HCT116 (cell line): Measurements from ENCODE around the gene ADAMTS4. TPM values are rescaled to one million over a fixed set of nuclear protein-coding genes. Genes with fewer than 3 reads are reported as not detected.

Experiments
- ATAC-seq: fragments of 200-7000 bp; cut with Tn5 transposase; 2 replicates; pipeline ENCODE4 v1.9.1; 2020; ENCODE audit warnings: mild to moderate bottlenecking, moderate library complexity
- BruUV-seq: library from RNA; stranded (reverse); fragments of 400-500 nt; replicated peaks from 2 replicates; lab custom pipeline; 2021; lab: Mats Ljungman, UMichigan
- CTCF ChIA-PET: fragments of 300-600 bp; sonication (Branson Sonifier 250); formaldehyde crosslinking; loops from one replicate; lab custom pipeline; 2021; ENCODE audit warnings: antibody characterized with exemption; lab: Charles Lee
- POLR2A ChIA-PET: fragments of 300-600, 350-600 bp; sonication (Branson Sonifier 250); formaldehyde crosslinking; loops from one replicate; lab custom pipeline; 2021; ENCODE audit warnings: antibody characterized with exemption; lab: Charles Lee
- RAD21 ChIA-PET, 2 experiments: fragments of 300-600 bp; sonication (Branson Sonifier 250); formaldehyde crosslinking; loops; one replicate each; lab custom pipeline; 2023; ENCODE audit warnings: low total read pairs in 2 of 2; ENCODE audit not compliant: uncharacterized antibody in 2 of 2, unreplicated experiment in 2 of 2, low non-redundant PET in 1 of 2; lab: Charles Lee
- DNase-seq: peaks from one replicate; pipeline ENCODE4 v3.0.0-alpha.2; 2010; ENCODE audit warnings: low read depth, low spot score
- H2AFZ ChIP-seq: fragments of 200-600 bp; shearing (Covaris generic), sonication (generic); 2 replicates; pipeline ENCODE4 v1.6.1; 2017; ENCODE audit warnings: low read depth, mixed run types, mixed read lengths, antibody characterized with exemption, low read length; ENCODE audit not compliant: poor library complexity, severe bottlenecking
- H3K27ac ChIP-seq: 2 replicates; pipeline ENCODE4 v1.5.1; 2012; ENCODE audit warnings: low read depth, low read length
- H3K27me3 ChIP-seq: fragments of 200-600 bp; sonication (generic); 2 replicates; pipeline ENCODE4 v1.6.1; 2016; ENCODE audit warnings: mixed run types, low read length, mixed read lengths; ENCODE audit not compliant: insufficient read depth
- H3K36me3 ChIP-seq, 2 experiments: fragments of 200-500 bp in 1 of 2; fragments of 200-600 bp in 1 of 2; sonication (Bioruptor generic) in 1 of 2; sonication (generic) in 1 of 2; 2 replicates each; pipeline versions ENCODE4 v1.5.1 to v1.6.1; 2014 to 2016; ENCODE audit warnings: low read length in 2 of 2, inconsistent platforms in 1 of 2, mixed read lengths in 1 of 2, mixed run types in 1 of 2; ENCODE audit not compliant: insufficient read depth in 2 of 2, control insufficient read depth in 1 of 2
- H3K4me1 ChIP-seq, 2 experiments: fragments of 200-600 bp in 1 of 2; sonication (generic) in 1 of 2; 2 replicates each; pipeline versions ENCODE4 v1.5.1 to v1.6.1; 2012 to 2017; ENCODE audit warnings: low read length in 2 of 2, inconsistent platforms in 1 of 2, mild to moderate bottlenecking in 1 of 2, mixed read lengths in 1 of 2, mixed run types in 1 of 2, moderate library complexity in 1 of 2; ENCODE audit not compliant: insufficient read depth in 2 of 2, control insufficient read depth in 1 of 2
- H3K4me2 ChIP-seq: fragments of 200-600 bp; sonication (generic); 2 replicates; pipeline ENCODE4 v1.6.1; 2017; ENCODE audit warnings: mixed run types, low read length, mixed read lengths
- H3K4me3 ChIP-seq, 2 experiments: fragments of 200-600 bp in 1 of 2; sonication (generic) in 1 of 2; replicated peaks in 1 of 2; 2 replicates each; pipeline ENCODE4 v1.5.1; 2011 to 2016; ENCODE audit warnings: low read length in 2 of 2, control low read depth in 1 of 2, low read depth in 1 of 2, mild to moderate bottlenecking in 1 of 2, mixed read lengths in 1 of 2, mixed run types in 1 of 2
- H3K79me2 ChIP-seq: fragments of 200-600 bp; sonication (generic); 2 replicates; pipeline ENCODE4 v1.6.1; 2017; ENCODE audit warnings: mild to moderate bottlenecking, mixed run types, low read length, moderate library complexity, mixed read lengths; ENCODE audit not compliant: insufficient read depth
- H3K9ac ChIP-seq: fragments of 200-600 bp; sonication (generic); 2 replicates; pipeline ENCODE4 v1.6.1; 2016; ENCODE audit warnings: low read length, mixed read lengths
- H3K9me2 ChIP-seq: fragments of 200-600 bp; sonication (generic), shearing (Covaris generic); 2 replicates; pipeline ENCODE4 v1.6.1; 2017; ENCODE audit warnings: mixed run types, mild to moderate bottlenecking, moderate library complexity; ENCODE audit not compliant: insufficient read depth
- H3K9me3 ChIP-seq, 2 experiments: fragments of 200-500 bp in 1 of 2; fragments of 200-600 bp in 1 of 2; sonication (Bioruptor generic) in 1 of 2; sonication (generic) in 1 of 2; 2 replicates each; pipeline ENCODE4 v1.6.1; 2014 to 2017; ENCODE audit warnings: low read length in 2 of 2, mixed read lengths in 2 of 2, inconsistent platforms in 1 of 2, low read depth in 1 of 2, mild to moderate bottlenecking in 1 of 2, mixed run types in 1 of 2, moderate library complexity in 1 of 2; ENCODE audit not compliant: control insufficient read depth in 1 of 2, insufficient read depth in 1 of 2
- H4K20me1 ChIP-seq: fragments of 200-600 bp; sonication (generic), shearing (Covaris generic); 2 replicates; pipeline ENCODE4 v1.6.1; 2017; ENCODE audit warnings: mixed run types, mild to moderate bottlenecking, moderate library complexity; ENCODE audit not compliant: insufficient read depth
- ATF3 ChIP-seq: IDR thresholded peaks from 2 replicates; pipeline ENCODE4 v1.6.1; 2012
- EGR1 ChIP-seq: IDR thresholded peaks from 2 replicates; pipeline ENCODE4 v1.6.1; 2012; ENCODE audit warnings: low read depth
- ELF1 ChIP-seq: IDR thresholded peaks from 2 replicates; pipeline ENCODE4 v1.6.1; 2012; ENCODE audit warnings: low read depth, borderline replicate concordance
- EZH2phosphoT487 ChIP-seq: fragments of 200-600 bp; IDR thresholded peaks from 2 replicates; pipeline ENCODE4 v1.6.1; 2018; ENCODE audit warnings: antibody characterized with exemption, borderline replicate concordance
- FOSL1 ChIP-seq: IDR thresholded peaks from 2 replicates; pipeline ENCODE4 v1.6.1; 2012; ENCODE audit warnings: low read depth
- JUND ChIP-seq: IDR thresholded peaks from 2 replicates; pipeline ENCODE4 v1.6.1; 2012
- RAD21 ChIP-seq: IDR thresholded peaks from 2 replicates; pipeline ENCODE4 v1.6.1; 2012; ENCODE audit warnings: low read depth, mild to moderate bottlenecking
- SIN3A ChIP-seq: IDR thresholded peaks from 2 replicates; pipeline ENCODE4 v1.6.1; 2012; ENCODE audit warnings: low read depth
- SRF ChIP-seq: IDR thresholded peaks from 2 replicates; pipeline ENCODE4 v1.6.1; 2012; ENCODE audit warnings: low read depth
- TCF7L2 ChIP-seq: IDR thresholded peaks from 2 replicates; pipeline ENCODE4 v1.7.0; 2011; ENCODE audit warnings: borderline replicate concordance, inconsistent platforms; ENCODE audit not compliant: insufficient read depth, insufficient read length; ENCODE audit errors: extremely low read depth
- ZBTB33 ChIP-seq: IDR thresholded peaks from 2 replicates; pipeline ENCODE4 v1.6.1; 2011; ENCODE audit warnings: mild to moderate bottlenecking, low read length, moderate library complexity; ENCODE audit not compliant: insufficient replicate concordance; ENCODE audit errors: extremely low read depth
- intact Hi-C: fragments of 100-400 bp; cut with micrococcal nuclease; formaldehyde crosslinking; loops from 2 replicates; pipeline ENCODE4 v1.10.0; 2022
- total RNA-seq: library from RNA; stranded (reverse); gene quantifications from one replicate; pipeline ENCODE4 v1.2.1, GENCODE V29; 2021; ENCODE audit not compliant: unreplicated experiment
- TF ChIP-seq, protein P1 (sequence below), 3 experiments: fragments of 200-600 bp in 1 of 3; sonication (generic) in 1 of 3; IDR thresholded peaks in 2 of 3; conservative IDR thresholded peaks in 1 of 3; 2 replicates each; pipeline ENCODE4 v1.5.1; 2012 to 2017; ENCODE audit warnings: low read depth in 2 of 3, low read length in 2 of 3, antibody characterized with exemption in 1 of 3, borderline replicate concordance in 1 of 3, control low read depth in 1 of 3, mild to moderate bottlenecking in 1 of 3, mixed read lengths in 1 of 3, mixed run types in 1 of 3, moderate library complexity in 1 of 3; ENCODE audit not compliant: insufficient read depth in 1 of 3

Gene ADAMTS4
- total RNA-seq, 1 experiment from 2014 or later: not detected

- Histone ChIP-seq H3K4me3 (no peak overlapping the region), H3K4me1 (peaks cover under 1 to 1% of the 10 kb centered on the region in 2 experiments; a peak in 3 of 4 replicates), H3K27me3 (no peaks in the 10 kb centered on the region)
- TF ChIP-seq JUND (no peak), FOSL1 (no peak), TCF7L2 (peak; percentile 46), EGR1 (no peak)
- TF ChIP-seq, protein P1, sequence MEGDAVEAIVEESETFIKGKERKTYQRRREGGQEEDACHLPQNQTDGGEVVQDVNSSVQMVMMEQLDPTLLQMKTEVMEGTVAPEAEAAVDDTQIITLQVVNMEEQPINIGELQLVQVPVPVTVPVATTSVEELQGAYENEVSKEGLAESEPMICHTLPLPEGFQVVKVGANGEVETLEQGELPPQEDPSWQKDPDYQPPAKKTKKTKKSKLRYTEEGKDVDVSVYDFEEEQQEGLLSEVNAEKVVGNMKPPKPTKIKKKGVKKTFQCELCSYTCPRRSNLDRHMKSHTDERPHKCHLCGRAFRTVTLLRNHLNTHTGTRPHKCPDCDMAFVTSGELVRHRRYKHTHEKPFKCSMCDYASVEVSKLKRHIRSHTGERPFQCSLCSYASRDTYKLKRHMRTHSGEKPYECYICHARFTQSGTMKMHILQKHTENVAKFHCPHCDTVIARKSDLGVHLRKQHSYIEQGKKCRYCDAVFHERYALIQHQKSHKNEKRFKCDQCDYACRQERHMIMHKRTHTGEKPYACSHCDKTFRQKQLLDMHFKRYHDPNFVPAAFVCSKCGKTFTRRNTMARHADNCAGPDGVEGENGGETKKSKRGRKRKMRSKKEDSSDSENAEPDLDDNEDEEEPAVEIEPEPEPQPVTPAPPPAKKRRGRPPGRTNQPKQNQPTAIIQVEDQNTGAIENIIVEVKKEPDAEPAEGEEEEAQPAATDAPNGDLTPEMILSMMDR (IDR thresholded peaks at IDR 0.05 in 2 of 3, conservative IDR thresholded peaks at IDR 0.05 in 1 of 3; ENCODE audit: borderline replicate concordance in 1 of 3, insufficient read depth in 1 of 3, low read depth in 2 of 3, low read length in 2 of 3): no peak
- TF ChIP-seq, all 23 proteins: peak for 1
- Histone ChIP-seq H3K36me3 (peaks cover 0 to 2% of the 10 kb centered on the region in 2 experiments; a peak in 1 of 4 replicates), H4K20me1 (no peaks in the 10 kb centered on the region), H3K79me2 (no peaks in the 10 kb centered on the region), H3K4me2 (no peak overlapping the region), H2AFZ (no peak overlapping the region), H3K27ac (no peak overlapping the region), H3K9me2 (0 out of 2 replicates have a peak, but pooled peaks cover 3% of the 10 kb centered on the region), H3K9ac (no peak overlapping the region), H3K9me3 (no peaks in the 10 kb centered on the region)
- DNase-seq (no peak), ATAC-seq (no peak)
- CTCF ChIA-PET: no interaction called here
- intact Hi-C loops: no loop called here
- RAD21 ChIA-PET: no interaction called here
- BruUV-seq: no TSS peak
- POLR2A ChIA-PET: no interaction called here
Measured at GRCh38 chr1:161220002-161220401, 21.1 kb upstream of the ADAMTS4 start.

- no TSS peak for BruUV-seq
- Histone ChIP-seq H3K9me3 (no peaks in the 10 kb centered on the region), H3K9me2 (0 out of 2 replicates have a peak, but pooled peaks cover 3% of the 10 kb centered on the region), H3K79me2 (no peaks in the 10 kb centered on the region), H3K27ac (no peak overlapping the region), H3K36me3 (peaks cover 2 to 4% of the 10 kb centered on the region in 2 experiments; a peak in 2 of 4 replicates), H3K9ac (no peak overlapping the region), H3K4me3 (no peak overlapping the region), H3K4me2 (no peak overlapping the region), H2AFZ (no peak overlapping the region), H3K27me3 (no peaks in the 10 kb centered on the region), H4K20me1 (no peaks in the 10 kb centered on the region), H3K4me1 (no peaks in the 10 kb centered on the region)
- no peak for DNase-seq
- RAD21 ChIA-PET: no interaction called here
- intact Hi-C loops: no loop called here
- ATAC-seq: no peak
- CTCF ChIA-PET: no interaction called here
- POLR2A ChIA-PET: no interaction called here
- TF ChIP-seq EZH2phosphoT487 (no peak), ATF3 (no peak), RAD21 (no peak), ZBTB33 (no peak), JUND (no peak), SIN3A (no peak), EGR1 (no peak), ELF1 (no peak), SRF (no peak)
Measured at GRCh38 chr1:161219078-161219892, 20.4 kb upstream of the ADAMTS4 start.
